DMS79 treated with DMSO at 0.1 percent for 48 hours (cell line): ENCODE measurements around the gene FOXO6.

Experiments used
- DNase-seq: peaks from one replicate; lab custom pipeline; 2025; lab: John Stamatoyannopoulos, UW

FOXO6 gene

GRCh38 chr1:41404308-41404761 lies 43.1 kb downstream of the FOXO6 start:
- peak; percentile 91 for DNase-seq

DNA sequence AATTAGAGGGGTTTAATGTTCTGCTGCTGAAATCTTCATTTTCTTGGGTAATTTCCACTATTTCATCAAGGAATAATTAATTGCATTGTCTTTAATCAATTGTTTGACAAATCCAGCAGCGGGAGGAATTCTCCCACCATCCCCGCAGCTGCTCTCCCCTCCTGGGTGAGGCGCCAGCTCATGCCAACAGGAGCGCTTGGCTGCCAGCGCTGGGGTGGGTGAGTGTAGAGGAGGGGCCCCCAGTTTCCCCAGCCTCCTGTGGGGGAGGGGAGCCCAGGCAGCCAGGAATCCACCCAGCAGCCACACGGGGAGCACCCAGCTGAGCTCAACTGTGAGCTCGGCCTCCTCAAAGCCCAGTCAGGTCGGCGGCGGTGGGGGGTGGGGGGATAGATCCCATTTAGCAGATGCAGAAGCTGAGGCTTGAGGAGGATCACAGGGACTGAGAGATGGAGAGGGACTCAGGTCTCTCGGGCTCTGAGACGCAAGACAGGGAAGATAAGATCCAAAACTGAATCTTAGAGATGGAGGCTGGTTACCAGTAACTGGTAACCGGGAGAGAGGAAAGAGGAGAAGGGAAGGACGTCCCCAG lies 46.5 kb downstream of the FOXO6 start:
- no peak for DNase-seq

DNA sequence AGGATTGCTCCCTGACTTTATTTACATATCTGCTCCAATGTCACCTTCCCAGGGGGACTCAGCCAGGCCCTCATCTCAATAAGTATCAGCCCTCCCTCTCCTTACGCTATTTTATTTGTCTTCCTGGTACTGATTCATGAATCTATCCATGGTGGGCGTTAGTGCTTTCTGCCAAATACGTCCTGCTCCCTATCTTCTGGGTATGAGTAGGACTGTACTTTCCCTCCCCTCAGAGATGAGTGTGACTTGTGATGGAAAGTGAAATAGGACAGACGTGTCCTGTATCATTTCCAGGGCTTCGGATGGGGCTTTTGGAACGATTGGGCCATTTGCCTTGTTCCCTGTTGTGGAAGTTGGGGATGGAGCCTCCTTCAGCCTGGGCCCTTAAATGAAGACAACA lies 47.5 kb downstream of the FOXO6 start:
- no peak for DNase-seq

GRCh38 chr1:41409825-41410224 lies 48.6 kb downstream of the FOXO6 start:
- DNase-seq = no peak

GRCh38 chr1:41410462-41410861 lies 49.2 kb downstream of the FOXO6 start:
- no peak for DNase-seq

DNA sequence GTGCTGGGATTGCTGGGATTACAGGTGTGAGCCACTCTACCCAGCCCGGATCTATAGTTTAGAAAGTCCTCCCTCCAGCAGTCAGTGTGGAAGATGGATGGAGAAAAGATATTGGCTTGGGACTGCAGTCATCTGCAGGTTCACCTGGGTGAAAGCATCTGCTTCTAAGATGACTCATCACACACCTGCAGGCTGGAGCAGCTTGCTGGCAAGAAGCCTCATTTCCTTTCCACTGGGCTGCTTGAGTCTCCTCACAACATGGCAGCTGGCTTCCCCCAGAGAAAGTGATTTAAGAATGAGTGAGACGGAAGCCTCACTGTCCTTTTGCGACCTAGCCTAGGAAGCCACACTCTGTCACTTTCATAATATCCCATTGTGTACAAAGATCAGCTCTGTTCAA lies 50.0 kb downstream of the FOXO6 start:
- no peak for DNase-seq

- DNase-seq = no peak
These were observed 51.5 kb downstream of the FOXO6 start for GRCh38 chr1:41412748-41413147.

GRCh38 chr1:41413748-41414281 lies 52.6 kb downstream of the FOXO6 start:
- no peak for DNase-seq

DNA sequence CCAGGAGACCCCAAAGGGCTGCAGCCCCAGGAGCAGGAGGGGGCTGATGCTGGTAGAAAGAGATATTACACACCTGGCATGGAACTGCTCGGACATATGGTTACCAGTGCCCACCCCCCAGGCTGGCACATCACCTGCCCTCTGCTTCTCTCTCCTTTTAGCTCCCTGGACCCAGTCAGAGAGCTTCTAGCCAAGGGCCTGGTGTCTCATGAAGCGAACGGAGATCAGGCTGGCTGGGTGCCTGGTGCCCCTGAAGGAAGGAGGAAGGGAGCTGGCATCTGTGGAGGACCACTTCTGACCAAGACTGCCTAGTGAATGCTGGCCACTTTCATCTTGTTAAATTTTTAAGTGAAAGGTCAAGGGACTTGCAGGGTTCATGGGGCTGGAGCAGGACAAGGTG lies 53.1 kb downstream of the FOXO6 start:
- no peak for DNase-seq

- DNase-seq = no peak
These were observed 53.6 kb downstream of the FOXO6 start for GRCh38 chr1:41414716-41415306.

DNA sequence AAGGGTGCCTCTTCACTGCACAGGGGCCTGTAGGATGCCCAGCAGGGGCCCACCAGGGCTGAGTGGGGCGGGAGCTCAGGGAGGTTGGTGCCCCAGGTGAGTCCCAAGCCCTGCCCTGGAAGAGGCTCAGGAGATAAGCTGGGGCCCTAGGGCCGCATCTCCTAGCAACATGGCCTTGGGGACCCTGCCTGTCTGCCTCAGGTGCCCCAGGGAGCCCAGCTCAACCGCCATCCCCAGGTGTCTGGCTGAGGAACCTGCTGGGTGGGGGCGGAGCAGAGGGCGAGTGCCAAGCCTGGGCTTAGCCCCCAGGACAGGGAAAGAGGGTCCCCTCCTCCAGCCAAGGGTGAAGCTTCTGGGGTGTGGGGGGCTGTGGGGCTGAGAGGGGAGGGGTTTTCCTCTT lies 54.8 kb downstream of the FOXO6 start:
- DNase-seq = no peak

DNA sequence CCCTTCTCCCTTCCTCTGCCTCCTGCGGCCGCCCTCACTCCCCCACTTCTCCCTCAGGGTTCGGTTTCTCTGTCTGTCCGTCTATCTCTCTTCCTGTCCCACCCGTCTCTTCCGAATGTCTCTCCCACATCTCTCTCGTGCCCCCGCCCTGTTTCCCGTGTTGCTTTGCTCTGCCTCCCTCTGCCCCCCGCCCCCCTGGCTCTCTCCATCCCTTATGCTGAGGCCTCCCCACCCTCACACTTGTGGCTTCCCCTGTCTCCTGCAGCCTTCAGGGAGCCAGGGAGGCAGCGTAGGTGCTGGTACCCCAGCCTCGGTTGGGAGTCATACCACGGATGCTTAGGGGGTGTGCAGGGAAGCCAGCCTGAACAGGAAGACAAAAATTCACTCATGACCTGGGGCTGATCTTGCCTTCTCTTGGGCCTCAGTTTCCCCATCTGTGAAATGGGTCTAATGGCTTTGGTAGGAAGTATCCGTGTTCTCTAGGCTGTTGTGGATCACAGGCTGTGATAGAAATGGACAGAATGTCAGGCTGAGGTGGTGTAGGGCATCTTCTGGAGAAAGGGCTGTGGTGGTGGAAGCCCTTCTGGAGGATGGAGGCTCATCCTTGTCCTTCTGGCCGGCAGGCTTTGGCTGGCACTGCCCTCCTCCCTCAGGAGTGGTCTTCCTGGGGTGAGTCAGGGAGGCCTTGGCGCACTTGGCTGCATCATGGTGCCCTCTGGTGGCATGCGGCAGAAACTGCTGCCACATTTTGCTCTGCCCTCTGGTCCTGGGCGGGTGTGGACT lies 55.5 kb downstream of the FOXO6 start:
- peak; percentile 55 for DNase-seq

DNA sequence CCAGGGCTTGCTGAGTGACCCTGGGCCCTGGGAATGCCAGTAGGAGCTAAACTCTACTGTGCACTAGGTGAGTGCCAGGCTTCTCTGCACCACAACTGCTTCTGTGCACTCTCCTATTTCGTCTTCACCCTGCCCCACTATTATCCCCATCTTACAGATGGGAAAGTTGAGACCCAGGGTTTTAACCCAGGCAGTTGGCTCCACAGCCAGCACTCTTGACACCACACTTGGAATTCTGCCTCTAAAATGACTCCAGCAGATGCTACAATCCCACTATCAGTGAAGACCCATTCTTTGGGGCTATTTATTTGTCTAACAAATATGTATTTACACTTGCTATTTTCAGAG lies 56.1 kb downstream of the FOXO6 start:
- no peak for DNase-seq

DNA sequence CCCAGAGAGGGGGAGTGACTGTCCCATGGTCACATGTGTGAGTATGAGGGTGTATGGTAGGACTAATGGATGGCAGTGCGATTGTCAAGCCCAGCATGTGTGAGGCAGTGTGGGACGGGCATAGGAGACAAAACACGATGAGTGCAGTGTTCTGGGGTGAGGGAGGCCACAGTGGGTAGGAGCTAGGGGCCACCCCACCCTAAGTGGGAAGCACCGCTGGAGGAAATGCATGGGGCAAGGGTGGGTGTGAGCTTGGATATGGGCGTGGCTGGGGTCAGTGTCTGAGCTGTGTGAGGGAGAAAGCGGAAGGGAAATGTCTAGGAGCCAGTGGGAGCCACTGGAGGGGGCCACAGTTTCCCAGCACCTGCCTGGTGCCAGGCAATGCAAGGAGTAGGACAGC lies 56.5 kb downstream of the FOXO6 start:
- no peak for DNase-seq

- peak; percentile 66 for DNase-seq
These were observed 57.8 kb downstream of the FOXO6 start for GRCh38 chr1:41418857-41419583.

GRCh38 chr1:41419584-41420295 lies 58.5 kb downstream of the FOXO6 start:
- no peak for DNase-seq

GRCh38 chr1:41420351-41420750 lies 59.1 kb downstream of the FOXO6 start:
- no peak for DNase-seq

- DNase-seq = no peak
These were observed 59.6 kb downstream of the FOXO6 start for GRCh38 chr1:41420860-41421259.

- no peak for DNase-seq
These were observed 61.1 kb downstream of the FOXO6 start for GRCh38 chr1:41422306-41422705.

- no peak for DNase-seq
These were observed 62.4 kb downstream of the FOXO6 start for GRCh38 chr1:41423511-41424191.

DNA sequence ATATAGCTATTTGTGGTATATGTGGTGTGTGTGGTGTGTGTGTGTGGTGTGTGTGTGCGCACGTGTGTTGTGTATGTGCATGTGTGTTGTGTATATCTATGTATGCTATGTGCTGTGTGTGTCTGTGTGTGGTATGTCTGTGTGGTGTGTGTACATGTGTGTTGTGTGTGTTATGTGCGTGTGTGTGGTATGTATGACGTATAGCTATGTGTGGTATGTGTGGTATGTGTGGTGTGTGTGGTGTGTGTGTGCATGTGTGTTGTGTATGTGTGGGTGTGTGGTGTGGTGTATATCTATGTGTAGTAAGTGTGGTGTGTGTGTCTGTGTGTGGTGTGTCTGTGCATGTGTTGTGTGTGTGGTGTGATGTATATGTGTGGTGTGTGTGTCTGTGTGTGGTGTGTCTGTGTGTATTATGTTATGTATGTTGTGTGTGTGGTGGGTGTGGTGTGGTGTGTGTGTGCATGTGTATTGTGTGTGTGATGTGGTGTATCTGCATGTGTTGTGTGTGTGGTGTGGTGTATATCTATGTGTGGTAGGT lies 63.4 kb downstream of the FOXO6 start:
- DNase-seq = no peak
